CD4-positive, CD25-positive, alpha-beta regulatory T cell (primary cell): Measurements from ENCODE around the gene AUTS2. TPM values are rescaled to one million over a fixed set of nuclear protein-coding genes. Genes with fewer than 3 reads are reported as not detected.

Experiments
- ATAC-seq, 2 donors: fragments of 150-1000 bp; cut with Tn5 transposase; one replicate each; pipeline ENCODE4 v1.10.0; 2021; ENCODE audit warnings: low read depth in 2 of 2, moderate number of reproducible peaks in 2 of 2, moderate library complexity in 1 of 2
- DNase-seq, 3 donors: peaks; one replicate each; pipeline versions ENCODE4 v3.0.0 to v3.0.0-alpha.2; 2012 to 2022; ENCODE audit warnings: mixed read lengths in 1 of 3
- H3K27ac ChIP-seq: one replicate; pipeline ENCODE4 v1.7.0; 2013; ENCODE audit warnings: mild to moderate bottlenecking, low read length; ENCODE audit not compliant: insufficient read depth, poor library complexity, severe bottlenecking
- H3K27me3 ChIP-seq: one replicate; pipeline ENCODE4 v1.7.0; 2013; ENCODE audit warnings: low read length; ENCODE audit not compliant: control insufficient read depth, insufficient read depth
- H3K36me3 ChIP-seq: one replicate; pipeline ENCODE4 v1.7.0; 2013; ENCODE audit warnings: mild to moderate bottlenecking, low read length, moderate library complexity; ENCODE audit not compliant: control insufficient read depth, insufficient read depth
- H3K4me1 ChIP-seq: 2 replicates; pipeline ENCODE4 v1.7.0; 2013; ENCODE audit warnings: mild to moderate bottlenecking, low read length; ENCODE audit not compliant: insufficient read depth, control insufficient read depth, poor library complexity, severe bottlenecking
- H3K4me3 ChIP-seq: one replicate; pipeline ENCODE4 v1.7.0; 2013; ENCODE audit warnings: low read depth, mild to moderate bottlenecking, low read length, moderate library complexity
- H3K9me3 ChIP-seq, 2 experiments: 1 replicate in 1 of 2; 2 replicates in 1 of 2; pipeline ENCODE4 v1.7.0; 2013; ENCODE audit warnings: low read length in 2 of 2, mild to moderate bottlenecking in 1 of 2, moderate library complexity in 1 of 2; ENCODE audit not compliant: control insufficient read depth in 2 of 2
- H3K27ac Mint-ChIP-seq, 3 donors: one replicate each; pipeline ENCODE4 v1.8.0; 2020 to 2022; ENCODE audit warnings: mild to moderate bottlenecking in 3 of 3, mixed read lengths in 3 of 3, moderate library complexity in 2 of 3
- H3K27me3 Mint-ChIP-seq: one replicate; pipeline ENCODE4 v1.8.0; 2022; ENCODE audit warnings: mild to moderate bottlenecking, mixed read lengths
- H3K36me3 Mint-ChIP-seq: one replicate; pipeline ENCODE4 v1.8.0; 2020; ENCODE audit warnings: mixed read lengths
- H3K4me1 Mint-ChIP-seq, 4 donors: one replicate each; pipeline ENCODE4 v1.8.0; 2020 to 2022; ENCODE audit warnings: mixed read lengths in 4 of 4, mild to moderate bottlenecking in 1 of 4
- H3K4me3 Mint-ChIP-seq, 4 donors: one replicate each; pipeline ENCODE4 v1.8.0; 2020 to 2022; ENCODE audit warnings: mild to moderate bottlenecking in 4 of 4, mixed read lengths in 4 of 4, moderate library complexity in 3 of 4
- H3K9me3 Mint-ChIP-seq, 7 donors: one replicate each; pipeline ENCODE4 v1.8.0; 2020 to 2022; ENCODE audit warnings: mixed read lengths in 7 of 7, mild to moderate bottlenecking in 3 of 7, moderate library complexity in 2 of 7
- polyA plus RNA-seq, 4 donors: library from polyadenylated mRNA; unstranded; fragments of 300-500 nt; fragmentation: Illumina TruSeq; gene quantifications; one replicate each; pipeline ENCODE4 v1.2.3, GENCODE V29; 2021
- total RNA-seq: library from RNA; stranded (reverse); gene quantifications from one replicate; pipeline ENCODE4 v1.2.3, GENCODE V29; 2022

Gene AUTS2
- total and polyA plus RNA-seq, 5 donors from 2014 or later: 0.47 to 32.4 (median 0.74) TPM

- H3K4me3 ChIP-seq: no peak overlapping the region
These were observed 161.1 kb downstream of the AUTS2 start for GRCh38 chr7:69759373-69759772.

GRCh38 chr7:69761290-69761922, 163.1 kb downstream of the AUTS2 start:
- H3K9me3 ChIP-seq: no peaks in the 10 kb centered on the region
- Mint-ChIP-seq H3K27ac (no peak overlapping the region), H3K9me3 (peaks cover 0 to 5% (median 2%) of the 10 kb centered on the region in 7 donors), H3K36me3 (no peaks in the 10 kb centered on the region), H3K4me3 (no peak overlapping the region), H3K4me1 (peaks cover 0 to 5% (median 3%) of the 10 kb centered on the region in 4 donors), H3K27me3 (no peaks in the 10 kb centered on the region)
- H3K4me1 ChIP-seq: no peaks in the 10 kb centered on the region
- no peak for ATAC-seq
- H3K36me3 ChIP-seq: no peaks in the 10 kb centered on the region
- DNase-seq: no peak
- H3K27me3 ChIP-seq: no peaks in the 10 kb centered on the region
- H3K27ac ChIP-seq: no peak overlapping the region
- H3K4me3 ChIP-seq: no peak overlapping the region

More at GRCh38 chr7:69759373-69759772, 161.1 kb downstream of the AUTS2 start:
- H3K27me3 ChIP-seq: no peaks in the 10 kb centered on the region
- Mint-ChIP-seq H3K4me1 (no peaks in the 10 kb centered on the region), H3K27me3 (no peaks in the 10 kb centered on the region), H3K4me3 (no peak overlapping the region), H3K36me3 (no peaks in the 10 kb centered on the region), H3K27ac (no peak overlapping the region), H3K9me3 (peaks cover 0 to 3% (median 0%) of the 10 kb centered on the region in 7 donors)
- no peaks in the 10 kb centered on the region for H3K36me3 ChIP-seq
- no peaks in the 10 kb centered on the region for H3K9me3 ChIP-seq
- H3K27ac ChIP-seq: no peak overlapping the region
- no peaks in the 10 kb centered on the region for H3K4me1 ChIP-seq
- DNase-seq (no peak), ATAC-seq (no peak)

DNA sequence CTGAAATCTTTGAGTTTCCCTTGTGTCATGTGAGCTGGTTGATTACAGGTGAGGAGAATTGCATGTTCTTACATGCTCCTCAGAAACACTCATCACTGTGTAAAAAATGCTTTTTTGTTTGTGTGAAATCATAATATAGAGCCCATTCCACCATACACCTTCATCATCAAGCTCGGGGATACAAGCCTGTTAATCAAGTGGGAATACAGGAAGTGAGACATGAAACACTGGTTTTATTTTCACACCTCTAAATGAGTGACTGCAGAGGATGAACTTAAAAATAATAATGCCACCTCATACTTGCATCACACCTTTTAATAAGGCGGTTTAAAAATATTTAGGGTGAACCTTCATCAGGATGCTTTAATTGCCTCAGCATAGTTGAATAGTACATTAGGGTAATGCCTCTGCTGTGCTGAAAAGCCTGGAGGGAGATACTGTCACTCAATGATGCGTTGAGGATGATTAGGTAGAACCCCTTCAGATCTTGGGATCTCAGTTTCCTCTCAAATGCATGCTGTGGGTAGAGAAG, 164.6 kb downstream of the AUTS2 start:
- Histone ChIP-seq H3K27ac (no peak overlapping the region), H3K9me3 (no peaks in the 10 kb centered on the region), H3K27me3 (no peaks in the 10 kb centered on the region), H3K36me3 (no peaks in the 10 kb centered on the region), H3K4me1 (no peaks in the 10 kb centered on the region), H3K4me3 (no peak overlapping the region)
- no peak for ATAC-seq
- no peak for DNase-seq
- no peak overlapping the region for H3K27ac Mint-ChIP-seq
- H3K4me1 Mint-ChIP-seq: peaks cover 0 to 5% (median 3%) of the 10 kb centered on the region in 4 donors
- H3K36me3 Mint-ChIP-seq: no peaks in the 10 kb centered on the region
- H3K9me3 Mint-ChIP-seq: peaks cover 0 to 5% (median 3%) of the 10 kb centered on the region in 7 donors
- no peak overlapping the region for H3K4me3 Mint-ChIP-seq
- no peaks in the 10 kb centered on the region for H3K27me3 Mint-ChIP-seq

DNA sequence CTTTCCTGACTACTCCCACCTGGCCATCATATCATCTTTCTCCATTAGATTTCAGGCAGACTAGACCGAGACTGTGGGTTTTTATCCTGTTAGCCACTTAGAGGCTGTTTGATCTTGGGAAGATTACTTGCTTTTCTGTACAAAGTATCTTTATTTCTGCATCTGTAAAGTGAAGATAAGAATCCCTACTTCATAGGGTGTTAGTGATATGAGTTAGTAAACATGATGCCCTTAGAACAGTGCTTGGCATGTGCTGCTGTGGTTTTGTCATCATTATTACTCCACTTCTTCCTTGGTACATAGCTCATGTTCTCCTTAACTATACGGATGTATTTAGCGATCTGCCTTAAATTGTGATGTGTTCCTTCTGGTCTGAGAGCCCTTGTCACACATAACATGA, 165.2 kb downstream of the AUTS2 start:
- Mint-ChIP-seq H3K36me3 (no peaks in the 10 kb centered on the region), H3K27me3 (peaks cover 2% of the 10 kb centered on the region), H3K9me3 (peaks cover 0 to 5% (median 3%) of the 10 kb centered on the region in 7 donors), H3K4me1 (peaks cover 0 to 5% (median 3%) of the 10 kb centered on the region in 4 donors), H3K27ac (no peak overlapping the region), H3K4me3 (no peak overlapping the region)
- no peak overlapping the region for H3K4me3 ChIP-seq
- DNase-seq (no peak), ATAC-seq (no peak)
- no peaks in the 10 kb centered on the region for H3K4me1 ChIP-seq
- H3K9me3 ChIP-seq: no peaks in the 10 kb centered on the region
- no peaks in the 10 kb centered on the region for H3K27me3 ChIP-seq
- H3K27ac ChIP-seq: no peak overlapping the region
- H3K36me3 ChIP-seq: no peaks in the 10 kb centered on the region

GRCh38 chr7:69764147-69764546, 165.9 kb downstream of the AUTS2 start:
- H3K27ac Mint-ChIP-seq: no peak overlapping the region
- H3K4me3 Mint-ChIP-seq: no peak overlapping the region
- H3K9me3 Mint-ChIP-seq: peaks cover 0 to 6% (median 3%) of the 10 kb centered on the region in 7 donors
- Histone ChIP-seq H3K27me3 (no peaks in the 10 kb centered on the region), H3K9me3 (no peaks in the 10 kb centered on the region), H3K36me3 (no peaks in the 10 kb centered on the region), H3K4me3 (no peak overlapping the region), H3K4me1 (no peaks in the 10 kb centered on the region), H3K27ac (no peak overlapping the region)
- no peak for DNase-seq
- ATAC-seq: no peak
- H3K4me1 Mint-ChIP-seq: peaks cover 0 to 5% (median 3%) of the 10 kb centered on the region in 4 donors
- H3K36me3 Mint-ChIP-seq: no peaks in the 10 kb centered on the region
- H3K27me3 Mint-ChIP-seq: peaks cover 5% of the 10 kb centered on the region

- no peak overlapping the region for H3K27ac ChIP-seq
- H3K9me3 ChIP-seq: no peaks in the 10 kb centered on the region
- H3K36me3 ChIP-seq: no peaks in the 10 kb centered on the region
- H3K4me3 ChIP-seq: no peak overlapping the region
- Mint-ChIP-seq H3K9me3 (peaks cover 0 to 6% (median 3%) of the 10 kb centered on the region in 7 donors), H3K4me1 (peaks cover 0 to 5% (median 3%) of the 10 kb centered on the region in 4 donors), H3K4me3 (no peak overlapping the region), H3K27ac (no peak overlapping the region), H3K36me3 (no peaks in the 10 kb centered on the region), H3K27me3 (peaks cover 5% of the 10 kb centered on the region)
- DNase-seq: no peak
- H3K27me3 ChIP-seq: no peaks in the 10 kb centered on the region
- no peaks in the 10 kb centered on the region for H3K4me1 ChIP-seq
- ATAC-seq: no peak
These were observed 166.4 kb downstream of the AUTS2 start for GRCh38 chr7:69764681-69765080.

DNA sequence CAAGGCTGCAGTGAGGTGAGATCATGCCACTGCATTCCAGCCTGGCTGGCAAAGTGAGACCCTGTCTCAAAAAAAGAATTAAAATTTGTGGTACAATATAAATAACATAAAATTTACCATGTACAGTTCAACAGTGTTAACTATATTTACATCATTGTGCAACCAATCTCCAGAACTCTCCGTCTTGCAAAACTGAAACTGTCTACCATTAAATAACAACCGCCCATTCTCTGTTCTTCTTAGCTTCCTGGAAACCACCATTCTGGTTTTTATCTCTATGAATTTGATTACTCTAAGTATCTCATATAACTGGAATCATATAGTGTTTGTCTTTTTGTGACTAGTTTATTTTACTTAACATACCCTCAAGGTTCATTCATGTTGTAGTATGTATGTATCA, 167.6 kb downstream of the AUTS2 start:
- peaks cover 0 to 5% (median 3%) of the 10 kb centered on the region in 4 donors for H3K4me1 Mint-ChIP-seq
- H3K36me3 Mint-ChIP-seq: no peaks in the 10 kb centered on the region
- peak in 1 of 3 donors; percentile 32 for DNase-seq
- no peak overlapping the region for H3K4me3 ChIP-seq
- H3K4me1 ChIP-seq: no peaks in the 10 kb centered on the region
- H3K27ac Mint-ChIP-seq: no peak overlapping the region
- no peaks in the 10 kb centered on the region for H3K27me3 ChIP-seq
- peaks cover 5% of the 10 kb centered on the region for H3K27me3 Mint-ChIP-seq
- H3K9me3 Mint-ChIP-seq: peaks cover 0 to 6% (median 3%) of the 10 kb centered on the region in 7 donors
- ATAC-seq: no peak
- H3K9me3 ChIP-seq: no peaks in the 10 kb centered on the region
- no peak overlapping the region for H3K4me3 Mint-ChIP-seq
- no peaks in the 10 kb centered on the region for H3K36me3 ChIP-seq
- H3K27ac ChIP-seq: no peak overlapping the region
